Measurements from ENCODE around the gene CDH4. TPM values are rescaled to one million over a fixed set of nuclear protein-coding genes. Genes with fewer than 3 reads are reported as not detected.
A peak's percentile ranks its signal among the peaks of the same experiment; 100 is the strongest.

CDH4 gene
- total and polyA plus RNA-seq, 10 donors = 0.30 to 20.1 (median 7.7) TPM

- peak; percentile 52 for DNase-seq
- no peaks in the 10 kb centered on the region for H3K36me3 ChIP-seq
- intact Hi-C loops (cut with DNase I; ENCODE audit: low total_unique reads) = no loop called here
- H3K27me3 ChIP-seq (replicated peaks in 1 of 7) = no peaks in the 10 kb centered on the region
- no peak overlapping the region for H3K27ac ChIP-seq
- no peak overlapping the region for H3K4me3 ChIP-seq
- WGBS, 5 donors = 89 to 91% (median 90%) methylated on average over 14 to 17 of the region's 17 CpGs
- peaks cover 0 to 19% (median 0%) of the 10 kb centered on the region in 6 donors for H3K4me1 ChIP-seq
- TF ChIP-seq POLR2A (IDR thresholded peaks at IDR 0.05) (no peak), CTCF (IDR thresholded peaks at IDR 0.05 in 8 of 11, conservative IDR thresholded peaks at IDR 0.05 in 3 of 11) (no peak), POLR2AphosphoS5 (IDR thresholded peaks at IDR 0.05) (no peak)
- peaks cover 0 to 46% (median 0%) of the 10 kb centered on the region in 8 donors for H3K9me3 ChIP-seq
Measured at GRCh38 chr20:61297986-61298385, 45.9 kb downstream of the CDH4 start.

GRCh38 chr20:61298661-61299060 lies 46.6 kb downstream of the CDH4 start:
- Histone ChIP-seq H3K36me3 (no peaks in the 10 kb centered on the region), H3K9me3 (peaks cover 0 to 40% (median 0%) of the 10 kb centered on the region in 8 donors), H3K27ac (no peak overlapping the region), H3K4me1 (peaks cover 0 to 19% (median 0%) of the 10 kb centered on the region in 6 donors), H3K4me3 (no peak overlapping the region), H3K27me3 (replicated peaks in 1 of 7) (no peaks in the 10 kb centered on the region)
- intact Hi-C loops (cut with DNase I; ENCODE audit: low total_unique reads) = no loop called here
- no peak for TF ChIP-seq POLR2AphosphoS5 (IDR thresholded peaks at IDR 0.05)
- TF ChIP-seq CTCF (IDR thresholded peaks at IDR 0.05 in 8 of 11, conservative IDR thresholded peaks at IDR 0.05 in 3 of 11) = no peak
- no peak for TF ChIP-seq POLR2A (IDR thresholded peaks at IDR 0.05)
- WGBS, 5 donors = 92 to 95% (median 93%) methylated on average over 6 of the region's 6 CpGs
- DNase-seq = no peak

GRCh38 chr20:61299104-61299503 lies 47.0 kb downstream of the CDH4 start:
- H3K4me3 ChIP-seq = no peak overlapping the region
- H3K9me3 ChIP-seq = peaks cover 0 to 40% (median 0%) of the 10 kb centered on the region in 8 donors
- H3K27ac ChIP-seq = no peak overlapping the region
- peak; percentile 40 for DNase-seq
- H3K36me3 ChIP-seq = no peaks in the 10 kb centered on the region
- intact Hi-C loops (cut with DNase I; ENCODE audit: low total_unique reads) = no loop called here
- WGBS, 5 donors = 74 to 92% (median 87%) methylated on average over 11 of the region's 11 CpGs
- TF ChIP-seq POLR2AphosphoS5 (IDR thresholded peaks at IDR 0.05) = no peak
- no peak for TF ChIP-seq POLR2A (IDR thresholded peaks at IDR 0.05)
- no peak for TF ChIP-seq CTCF (IDR thresholded peaks at IDR 0.05 in 8 of 11, conservative IDR thresholded peaks at IDR 0.05 in 3 of 11)
- H3K4me1 ChIP-seq = peaks cover 0 to 19% (median 0%) of the 10 kb centered on the region in 6 donors
- H3K27me3 ChIP-seq (replicated peaks in 1 of 7) = no peaks in the 10 kb centered on the region

- Histone ChIP-seq H3K36me3 (no peaks in the 10 kb centered on the region), H3K27ac (no peak overlapping the region), H3K27me3 (replicated peaks in 1 of 7) (no peaks in the 10 kb centered on the region), H3K4me3 (no peak overlapping the region), H3K4me1 (peaks cover 0 to 17% (median 0%) of the 10 kb centered on the region in 6 donors), H3K9me3 (peaks cover 0 to 36% (median 0%) of the 10 kb centered on the region in 8 donors)
- no peak for DNase-seq
- TF ChIP-seq CTCF (IDR thresholded peaks at IDR 0.05 in 8 of 11, conservative IDR thresholded peaks at IDR 0.05 in 3 of 11) (no peak), POLR2AphosphoS5 (IDR thresholded peaks at IDR 0.05) (no peak), POLR2A (IDR thresholded peaks at IDR 0.05) (no peak)
- 48 to 68% (median 60%) methylated on average over 7 of the region's 7 CpGs for WGBS, 5 donors
- intact Hi-C loops (cut with DNase I; ENCODE audit: low total_unique reads) = no loop called here
Measured at GRCh38 chr20:61299618-61300017, 47.6 kb downstream of the CDH4 start.
